ENCODE measurements around the gene ZMYND8. TPM values are rescaled to one million over a fixed set of nuclear protein-coding genes. Genes with fewer than 3 reads are reported as not detected.
"Not testable (repeated sequence)": the region's sequence is repeated elsewhere in the genome, so short reads cannot be mapped to it uniquely, and the experiment has no call there.

ZMYND8 gene
- polyA plus RNA-seq, 4 donors: 33.5 to 45.7 (median 42.6) TPM

GRCh38 chr20:47212606-47213207 lies 143.8 kb downstream of the ZMYND8 start:
- DNase-seq (ENCODE audit: low read depth in 4 of 4, low spot score in 3 of 4): no peak

- no peak for DNase-seq (ENCODE audit: low read depth in 4 of 4, low spot score in 3 of 4)
Measured at GRCh38 chr20:47211036-47211435, 145.5 kb downstream of the ZMYND8 start.

- no peak for DNase-seq (ENCODE audit: low read depth in 4 of 4, low spot score in 3 of 4)
Measured at GRCh38 chr20:47210470-47210869, 146.0 kb downstream of the ZMYND8 start.

GRCh38 chr20:47209982-47210381 lies 146.5 kb downstream of the ZMYND8 start:
- DNase-seq (ENCODE audit: low read depth in 4 of 4, low spot score in 3 of 4): no peak

GRCh38 chr20:47208534-47209174 lies 147.8 kb downstream of the ZMYND8 start:
- no peak for DNase-seq (ENCODE audit: low read depth in 4 of 4, low spot score in 3 of 4)

GRCh38 chr20:47206962-47207641 lies 149.4 kb downstream of the ZMYND8 start:
- DNase-seq (ENCODE audit: low read depth in 4 of 4, low spot score in 3 of 4): no peak

GRCh38 chr20:47206552-47206951 lies 149.9 kb downstream of the ZMYND8 start:
- not testable (repeated sequence) for DNase-seq (ENCODE audit: low read depth in 4 of 4, low spot score in 3 of 4)

GRCh38 chr20:47205577-47206123 lies 150.8 kb downstream of the ZMYND8 start:
- DNase-seq (ENCODE audit: low read depth in 4 of 4, low spot score in 3 of 4): no peak

- DNase-seq (ENCODE audit: low read depth in 4 of 4, low spot score in 3 of 4): not testable (repeated sequence)
Measured at GRCh38 chr20:47204850-47205122, 151.7 kb downstream of the ZMYND8 start.

GRCh38 chr20:47204008-47204849 lies 152.3 kb downstream of the ZMYND8 start:
- no peak for DNase-seq (ENCODE audit: low read depth in 4 of 4, low spot score in 3 of 4)

GRCh38 chr20:47202733-47203667 lies 153.5 kb downstream of the ZMYND8 start:
- no peak for DNase-seq (ENCODE audit: low read depth in 4 of 4, low spot score in 3 of 4)

- DNase-seq (ENCODE audit: low read depth in 4 of 4, low spot score in 3 of 4): no peak
Measured at GRCh38 chr20:47201074-47201730, 155.3 kb downstream of the ZMYND8 start.

GRCh38 chr20:47198996-47199552 lies 157.4 kb downstream of the ZMYND8 start:
- no peak for DNase-seq (ENCODE audit: low read depth in 4 of 4, low spot score in 3 of 4)

- DNase-seq (ENCODE audit: low read depth in 4 of 4, low spot score in 3 of 4): no peak
Measured at GRCh38 chr20:47198254-47198671, 158.2 kb downstream of the ZMYND8 start.

- DNase-seq (ENCODE audit: low read depth in 4 of 4, low spot score in 3 of 4): peak in 3 of 4 donors; percentile 11 to 38 (median 38)
Measured at GRCh38 chr20:47196091-47197081, 160.1 kb downstream of the ZMYND8 start.

- no peak for DNase-seq (ENCODE audit: low read depth in 4 of 4, low spot score in 3 of 4)
Measured at GRCh38 chr20:47195573-47195972, 160.9 kb downstream of the ZMYND8 start.

GRCh38 chr20:47191956-47192355 lies 164.5 kb downstream of the ZMYND8 start:
- no peak for DNase-seq (ENCODE audit: low read depth in 4 of 4, low spot score in 3 of 4)
